Activated T-cell treated with anti-CD3 and anti-CD28 coated beads for 24 hours (primary cell): ENCODE measurements around the gene AKT2.

Source experiments
- DNase-seq: peaks from one replicate; pipeline ENCODE4 v3.0.0-alpha.2; 2020; ENCODE audit warnings: low read depth

Gene AKT2

DNA sequence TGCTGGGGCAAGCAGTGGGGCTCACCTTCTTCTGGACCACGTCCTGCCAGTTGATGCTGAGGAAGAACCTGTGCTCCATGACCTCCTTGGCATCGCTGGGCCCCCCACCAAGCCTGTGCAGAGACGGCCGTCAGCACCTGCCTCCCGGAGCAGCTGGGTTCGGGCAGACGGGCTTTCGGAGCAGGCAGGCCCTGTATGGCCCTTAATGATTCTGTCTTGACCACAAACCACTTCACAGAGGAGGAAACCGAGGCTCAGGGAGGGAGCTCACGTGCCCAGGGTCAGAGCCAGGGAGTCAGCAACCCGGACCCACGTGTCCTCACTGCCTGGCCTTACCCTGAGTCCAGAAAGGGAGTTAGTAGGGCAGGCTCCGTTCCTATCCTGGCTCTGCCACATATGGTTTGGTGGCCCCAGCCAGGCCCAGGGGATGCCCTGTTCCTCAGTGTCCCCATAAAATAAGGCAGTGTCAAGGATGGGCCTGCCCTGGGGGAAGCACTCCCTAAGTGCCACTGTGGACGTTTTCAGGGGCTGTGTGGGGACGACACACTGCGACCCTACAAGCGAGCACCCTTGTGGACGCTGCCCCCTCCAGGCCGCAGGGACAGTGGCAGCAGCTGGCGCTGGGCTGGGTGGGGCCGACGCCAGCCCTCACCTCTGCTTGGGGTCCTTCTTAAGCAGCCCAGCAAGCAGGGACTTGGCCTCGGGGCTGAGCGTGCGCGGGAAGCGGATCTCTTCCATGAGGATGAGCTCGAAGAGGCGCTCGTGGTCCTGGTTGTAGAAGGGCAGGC, 49.7 kb downstream of the AKT2 start:
- DNase-seq, result no peak

DNA sequence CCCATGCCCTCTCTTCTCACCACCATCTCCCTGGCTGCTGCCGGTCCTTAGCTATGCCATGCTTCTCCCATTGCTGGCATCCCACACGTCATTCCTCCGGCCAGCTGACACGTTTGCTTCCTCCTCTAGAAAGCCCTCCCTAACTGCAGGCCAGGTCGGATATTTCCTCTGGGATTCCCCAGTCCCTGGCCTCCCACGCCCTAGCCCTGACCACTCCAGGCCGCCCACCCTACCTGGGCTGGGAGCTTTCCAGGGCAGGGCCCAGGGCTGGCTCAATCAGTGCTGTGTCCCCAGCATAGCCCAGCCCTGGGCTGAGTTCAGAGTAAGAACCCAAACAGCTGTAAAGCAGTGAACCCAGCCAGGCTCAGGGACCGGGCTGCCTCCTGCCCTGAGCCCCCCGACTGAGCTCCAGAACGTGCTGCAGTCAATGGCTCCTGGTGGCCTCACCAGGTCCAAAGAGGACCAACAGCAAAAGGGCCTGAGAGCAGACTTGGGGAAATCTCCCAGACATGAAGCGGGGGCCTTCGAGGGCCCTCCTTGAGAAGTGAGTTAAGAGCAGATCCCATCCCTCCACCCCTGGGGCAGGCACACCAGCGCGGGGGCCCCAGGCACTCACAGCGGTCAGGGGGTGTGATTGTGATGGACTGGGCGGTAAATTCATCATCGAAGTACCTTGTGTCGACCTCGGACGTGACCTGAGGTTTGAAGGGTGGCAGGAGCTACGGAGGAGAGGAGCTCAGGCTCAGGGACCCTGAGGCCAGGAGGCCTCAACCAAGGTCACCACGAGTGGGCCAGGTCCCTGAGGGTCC, 50.5 kb downstream of the AKT2 start:
- no peak for DNase-seq

DNA sequence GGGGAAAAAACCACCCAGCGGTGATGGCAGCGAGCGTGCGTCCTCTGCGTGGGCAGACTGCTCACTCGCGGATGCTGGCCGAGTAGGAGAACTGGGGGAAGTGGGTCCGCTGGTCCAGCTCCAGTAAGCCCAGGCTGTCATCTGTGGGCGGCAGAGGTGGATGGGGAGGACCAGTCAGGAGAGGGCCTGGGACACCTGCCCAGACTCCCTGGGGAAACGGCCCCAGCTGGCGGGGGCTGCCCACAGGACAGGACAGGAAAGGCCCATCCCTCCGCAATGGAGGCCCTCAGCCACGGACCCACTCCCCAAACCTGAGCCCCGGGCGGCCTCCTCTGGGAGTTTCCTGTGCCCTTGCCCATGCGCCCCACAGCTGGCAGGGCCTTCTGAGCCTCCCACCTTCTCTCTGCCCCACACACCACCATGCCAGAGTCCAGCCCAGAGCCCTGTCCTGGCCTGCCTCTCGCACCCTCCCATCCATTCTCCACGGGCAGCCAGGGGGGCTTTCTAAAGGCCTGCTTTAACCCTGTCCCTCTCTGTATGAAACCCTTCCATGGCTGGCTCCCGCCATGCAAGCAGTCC, 51.2 kb downstream of the AKT2 start:
- no peak for DNase-seq

DNA sequence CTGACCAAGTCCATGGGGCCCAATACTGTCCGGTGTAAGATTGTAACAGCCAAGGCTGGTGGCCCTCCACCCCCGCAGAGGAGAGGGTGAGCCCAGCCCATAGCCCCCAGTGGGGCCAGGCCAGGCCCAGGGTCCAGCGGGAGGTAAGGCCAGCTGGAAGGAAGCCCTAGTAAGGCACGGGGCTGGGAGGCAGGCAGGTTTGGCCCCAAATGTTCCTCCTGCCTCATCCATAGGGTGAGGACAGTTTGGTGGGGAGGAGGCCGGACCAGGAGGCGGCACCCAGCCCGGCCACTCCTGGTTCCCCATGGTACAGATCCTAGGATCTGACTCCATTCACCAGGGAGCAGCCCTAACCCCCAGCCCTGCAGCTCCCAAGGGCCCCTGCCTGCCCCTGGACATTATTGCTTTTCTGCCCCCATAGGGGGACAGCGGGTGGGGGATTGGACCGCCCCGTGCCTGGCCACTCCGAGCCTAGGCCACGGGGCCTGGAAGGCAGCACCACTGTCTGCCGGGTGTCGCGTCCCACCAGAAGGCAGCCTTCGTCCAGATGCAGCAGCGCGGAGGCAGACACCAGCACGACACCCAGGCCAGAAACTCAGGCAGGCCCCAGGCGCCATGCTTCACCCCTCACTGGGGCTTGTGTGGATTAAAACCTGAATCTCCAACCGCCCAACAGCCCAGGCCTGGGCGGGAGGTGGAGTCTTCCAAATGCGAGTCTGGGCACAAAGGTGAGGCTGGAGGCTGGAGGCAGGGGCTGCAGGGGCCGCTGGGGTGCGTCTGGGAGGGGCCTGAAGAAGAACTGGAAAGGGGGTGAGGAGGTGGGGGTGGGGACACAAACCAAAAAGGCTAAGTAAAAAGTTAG, 52.0 kb downstream of the AKT2 start:
- DNase-seq, result no peak

DNA sequence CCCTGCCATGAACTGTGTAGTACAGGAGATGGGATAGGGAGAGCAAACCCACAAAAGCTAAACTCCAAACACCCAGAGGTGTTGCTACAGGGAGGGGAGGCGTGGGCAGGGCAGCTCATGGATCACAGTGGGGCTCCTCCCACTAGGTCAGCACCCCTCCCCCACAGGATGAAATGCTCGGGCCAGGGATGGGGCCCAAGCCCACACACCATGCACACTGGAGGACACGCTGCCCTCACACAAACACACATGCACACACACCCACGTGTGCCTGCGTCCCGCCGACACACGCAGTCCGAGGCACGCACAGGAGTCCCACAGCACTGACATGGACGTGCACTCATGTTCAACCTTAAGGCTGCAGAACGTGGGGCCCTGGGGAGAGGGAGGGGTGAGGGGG, 52.7 kb downstream of the AKT2 start:
- DNase-seq, result no peak

- no peak for DNase-seq
Measured at GRCh38 chr19:40231544-40232424, 53.4 kb downstream of the AKT2 start.

DNA sequence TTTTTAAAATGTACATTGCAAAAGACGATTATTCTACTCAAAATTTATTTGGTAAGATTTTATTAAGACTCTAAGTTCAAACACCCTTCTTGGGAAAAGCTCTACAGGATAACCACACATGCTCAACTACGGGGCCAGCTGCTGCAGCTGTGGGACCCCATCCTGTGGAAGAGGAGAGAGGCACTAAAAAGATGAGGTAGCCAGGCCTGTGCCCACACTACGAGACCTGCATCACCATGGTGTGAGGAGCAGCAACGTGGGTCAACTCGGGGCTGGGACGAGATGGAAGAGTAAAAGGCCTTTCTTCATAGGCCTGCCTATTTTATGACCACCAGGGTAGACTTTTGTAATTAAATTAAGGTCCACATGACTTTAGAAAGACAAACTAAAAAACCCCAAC, 54.1 kb downstream of the AKT2 start:
- no peak for DNase-seq

DNA sequence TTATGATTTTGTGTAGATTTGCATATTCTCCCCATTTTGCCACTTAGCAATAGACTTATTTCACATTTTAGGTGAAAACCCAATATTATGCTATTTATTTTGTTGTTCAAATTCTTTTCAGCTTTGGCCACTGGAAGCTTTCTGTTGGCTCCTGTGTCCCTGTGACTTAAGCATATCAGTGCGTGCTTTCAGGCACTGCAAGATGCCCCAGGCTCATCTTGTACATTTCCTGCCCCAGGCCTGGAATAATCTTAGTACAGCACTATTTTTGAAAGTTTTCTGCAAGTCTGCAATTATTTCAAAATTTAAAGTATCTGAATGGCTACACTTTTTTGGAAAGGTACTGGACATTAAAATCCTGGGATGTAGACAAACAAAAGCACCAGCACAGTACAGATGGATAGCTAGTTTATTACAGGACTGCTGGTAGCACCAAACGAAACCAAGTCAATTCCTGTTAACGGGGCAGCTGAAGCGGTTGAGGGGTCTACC, 55.2 kb downstream of the AKT2 start:
- no peak for DNase-seq

- DNase-seq, result peak; percentile 16
Measured at GRCh38 chr19:40229484-40229883, 55.7 kb downstream of the AKT2 start.

DNA sequence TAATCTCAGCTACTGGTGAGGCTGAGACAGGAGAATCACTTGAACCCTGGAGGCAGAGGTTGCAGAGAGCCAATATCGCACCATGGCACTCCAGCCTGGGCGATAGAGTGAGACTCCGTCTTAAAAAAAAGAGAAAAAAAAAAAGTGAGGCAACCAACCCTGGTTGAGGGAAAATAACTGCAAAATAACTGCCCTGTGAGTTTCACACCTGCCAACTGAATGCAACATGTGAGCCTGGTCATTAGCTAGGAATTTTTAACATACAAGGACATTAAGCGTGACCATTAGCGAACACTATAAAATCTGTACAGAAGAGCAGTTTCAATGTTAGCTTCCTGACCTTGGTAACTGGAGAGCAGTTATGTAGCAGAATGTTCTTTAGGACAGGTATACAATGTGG, 56.3 kb downstream of the AKT2 start:
- no peak for DNase-seq

- DNase-seq, result no peak
Measured at GRCh38 chr19:40228346-40228745, 56.8 kb downstream of the AKT2 start.

- no peak for DNase-seq
Measured at GRCh38 chr19:40225440-40226305, 59.5 kb downstream of the AKT2 start.

GRCh38 chr19:40224342-40225150, 60.6 kb downstream of the AKT2 start:
- DNase-seq, result no peak

DNA sequence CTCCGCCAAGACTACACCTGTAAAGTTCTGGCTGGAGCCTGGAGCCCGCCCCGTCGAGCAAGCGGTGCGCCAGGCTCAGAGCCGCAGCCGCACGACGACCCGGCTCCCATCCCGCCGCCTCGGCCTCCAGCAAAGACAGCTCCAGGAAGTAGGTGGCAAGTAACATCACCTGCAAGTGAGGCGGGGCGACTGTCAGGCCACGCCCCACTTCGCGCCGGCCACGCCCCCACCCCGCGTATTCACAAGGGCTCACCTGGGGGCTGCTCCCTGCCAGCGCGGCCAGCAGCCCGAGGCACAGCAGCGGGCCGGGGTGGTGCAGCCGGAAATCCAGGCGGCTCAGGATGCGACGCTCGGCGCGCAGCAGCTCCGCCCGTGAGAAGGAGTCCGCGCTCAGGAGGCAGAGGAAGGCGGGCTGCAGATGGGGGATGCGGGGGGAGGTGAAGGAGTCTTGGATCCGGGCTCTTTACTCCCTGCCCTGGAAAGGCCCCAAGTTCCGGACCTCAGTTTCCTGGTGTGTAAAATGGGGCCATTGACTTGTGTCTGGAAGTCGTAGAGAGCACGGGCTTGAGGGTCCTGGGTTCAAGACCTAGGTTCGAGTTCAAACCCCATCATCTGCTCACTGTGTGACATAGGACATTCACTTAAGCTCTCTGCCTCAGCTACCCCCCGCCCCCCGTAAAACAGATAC, 61.9 kb downstream of the AKT2 start:
- DNase-seq, result no peak

GRCh38 chr19:40221858-40222619, 63.1 kb downstream of the AKT2 start:
- peak; percentile 60 for DNase-seq

DNA sequence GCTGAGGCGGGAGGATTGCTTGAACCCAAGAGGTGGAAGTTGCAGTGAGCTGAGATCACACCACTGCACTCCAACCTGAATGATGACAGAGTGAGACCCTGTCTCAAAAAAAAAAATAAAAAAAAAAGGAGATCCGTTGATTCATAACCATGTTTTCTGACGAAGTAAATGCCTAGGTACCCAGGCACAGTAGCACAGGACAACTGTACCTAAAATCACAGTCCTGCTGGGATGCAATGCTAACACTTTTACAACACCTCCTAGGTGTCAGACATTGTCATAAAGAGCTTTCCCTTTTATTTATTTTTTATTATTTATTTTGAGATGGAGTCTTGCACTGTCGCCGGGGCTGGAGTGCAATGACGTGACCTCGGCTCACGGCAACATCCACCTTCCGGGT, 64.5 kb downstream of the AKT2 start:
- DNase-seq, result no peak

- DNase-seq, result no peak
Measured at GRCh38 chr19:40219721-40220276, 65.3 kb downstream of the AKT2 start.
